Right ventricle myocardium inferior (tissue), 1 donor: ENCODE measurements around the gene MRM3. TPM values are rescaled to one million over a fixed set of nuclear protein-coding genes. Genes with fewer than 3 reads are reported as not detected.
"Not testable (repeated sequence)": the region's sequence is repeated elsewhere in the genome, so short reads cannot be mapped to it uniquely, and the experiment has no call there.

ENCODE experiments used
- ATAC-seq: fragments of 200-7000 bp; cut with Tn5 transposase; one replicate; pipeline ENCODE4 v1.9.1; 2020; ENCODE audit warnings: mild to moderate bottlenecking, moderate library complexity
- DNase-seq: peaks from one replicate; pipeline ENCODE4 v3.0.0; 2021; ENCODE audit errors: missing footprints
- intact Hi-C: fragments of 100-400 bp; cut with DNase I; formaldehyde crosslinking; loops from one replicate; pipeline ENCODE4 v1.11.0; 2022
- total RNA-seq: library from RNA; stranded (reverse); fragmentation: NEBNext Ultra II Directional; extraction: Animal tissue kit (Norgen Biotek cat#: 25700); gene quantifications from one replicate; pipeline ENCODE4 v1.2.1, GENCODE V29; 2021
- donor health status: DM: no; HTN: yes; CAD: no; lungs with severe emphysema.

MRM3 gene
- total RNA-seq, 1 donor from 2014 or later = 18.7 TPM

- peak; percentile 98 for DNase-seq
- intact Hi-C loops = no loop called here
- ATAC-seq = peak; percentile 94
Observed at GRCh38 chr17:752002-752619, 30.0 kb upstream of the MRM3 start, which contains the start of gene GEMIN4. GEMIN4 (minus strand) TSS chr17:752264; CDS start chr17:752142, 122 bp downstream.

- DNase-seq (peak; percentile 86), ATAC-seq (peak; percentile 83)
- intact Hi-C loops = no loop called here
Observed at GRCh38 chr17:752620-753219, 29.4 kb upstream of the MRM3 start.

GRCh38 chr17:753418-753817 is 28.7 kb upstream of the MRM3 start:
- ATAC-seq (no peak), DNase-seq (no peak)
- intact Hi-C loops = no loop called here

GRCh38 chr17:755319-755961 is 26.7 kb upstream of the MRM3 start:
- ATAC-seq, DNase-seq, intact Hi-C loops: not testable (repeated sequence)

GRCh38 chr17:756010-756567 is 26.1 kb upstream of the MRM3 start:
- DNase-seq, intact Hi-C loops, ATAC-seq: not testable (repeated sequence)

- no peak for ATAC-seq
- DNase-seq = no peak
- intact Hi-C loops = no loop called here
Observed at GRCh38 chr17:759964-760363, 22.2 kb upstream of the MRM3 start.

GRCh38 chr17:760371-760770 is 21.8 kb upstream of the MRM3 start:
- ATAC-seq (peak; percentile 83), DNase-seq (no peak)
- intact Hi-C loops = no loop called here

- no peak for ATAC-seq
Observed at GRCh38 chr17:767076-767475, 15.1 kb upstream of the MRM3 start.

GRCh38 chr17:773016-773415 is 9.1 kb upstream of the MRM3 start:
- DNase-seq (no peak), ATAC-seq (no peak)
- intact Hi-C loops = no loop called here

More at GRCh38 chr17:767076-767475, 15.1 kb upstream of the MRM3 start:
- no peak for DNase-seq
- intact Hi-C loops = no loop called here

- intact Hi-C loops = no loop called here
- DNase-seq = no peak
Observed at GRCh38 chr17:773467-774312, 8.5 kb upstream of the MRM3 start.

GRCh38 chr17:774313-774584 is 7.9 kb upstream of the MRM3 start:
- ATAC-seq = no peak
- DNase-seq = no peak
- intact Hi-C loops = no loop called here

More at GRCh38 chr17:773467-774312, 8.5 kb upstream of the MRM3 start:
- ATAC-seq = no peak

GRCh38 chr17:778096-778495 is 4.1 kb upstream of the MRM3 start:
- ATAC-seq = no peak
- DNase-seq = no peak
- intact Hi-C loops = no loop called here

GRCh38 chr17:784143-784542 is 2.0 kb downstream of the MRM3 start:
- ATAC-seq = no peak
- intact Hi-C loops = no loop called here
- DNase-seq = no peak

- DNase-seq, ATAC-seq, intact Hi-C loops: not testable (repeated sequence)
Observed at GRCh38 chr17:785901-786300, 3.7 kb downstream of the MRM3 start.

GRCh38 chr17:787641-788221 is 5.6 kb downstream of the MRM3 start:
- ATAC-seq (no peak), DNase-seq (no peak)
- intact Hi-C loops = no loop called here

GRCh38 chr17:788551-788950 is 6.4 kb downstream of the MRM3 start:
- intact Hi-C loops = no loop called here
- ATAC-seq (no peak), DNase-seq (no peak)

GRCh38 chr17:789160-789840 is 7.1 kb downstream of the MRM3 start:
- intact Hi-C loops = no loop called here
- no peak for ATAC-seq
- DNase-seq = no peak
